NCI-H1694 (cell line): Measurements from ENCODE around the gene NKTR.
"Not testable (repeated sequence)": the region's sequence is repeated elsewhere in the genome, so short reads cannot be mapped to it uniquely, and the experiment has no call there.

ENCODE experiments used
- DNase-seq: peaks from one replicate; lab custom pipeline; 2025; lab: John Stamatoyannopoulos, UW

Gene NKTR

GRCh38 chr3:42600111-42600957 lies at the start of gene NKTR:
Gene NKTR (plus strand): TSS chr3:42600686. CDS start chr3:42601007, 321 bp downstream.
- peak; percentile 79 for DNase-seq

GRCh38 chr3:42552830-42553229 lies 47.7 kb upstream of the NKTR start:
- DNase-seq = no peak

GRCh38 chr3:42556089-42556632 lies 44.3 kb upstream of the NKTR start:
- DNase-seq = no peak

GRCh38 chr3:42556817-42557216 lies 43.7 kb upstream of the NKTR start:
- DNase-seq = not testable (repeated sequence)

- no peak for DNase-seq
Observed at GRCh38 chr3:42557854-42558253, 42.6 kb upstream of the NKTR start.

- DNase-seq = no peak
Observed at GRCh38 chr3:42562047-42562907, 38.2 kb upstream of the NKTR start.

GRCh38 chr3:42569593-42570142 lies 30.8 kb upstream of the NKTR start:
- DNase-seq = no peak

- DNase-seq = no peak
Observed at GRCh38 chr3:42572278-42572677, 28.2 kb upstream of the NKTR start.

GRCh38 chr3:42575137-42575741 lies 25.2 kb upstream of the NKTR start:
- no peak for DNase-seq

GRCh38 chr3:42578054-42578453 lies 22.4 kb upstream of the NKTR start:
- no peak for DNase-seq

- not testable (repeated sequence) for DNase-seq
Observed at GRCh38 chr3:42579346-42579745, 21.1 kb upstream of the NKTR start.

- no peak for DNase-seq
Observed at GRCh38 chr3:42581400-42581708, 19.1 kb upstream of the NKTR start.

GRCh38 chr3:42581709-42582473 lies 18.6 kb upstream of the NKTR start, which contains the start of gene SEC22C:
Gene SEC22C (minus strand): TSS chr3:42581967. CDS start chr3:42569046, 12,921 bp downstream.
- peak; percentile 44 for DNase-seq

- no peak for DNase-seq
Observed at GRCh38 chr3:42582474-42583070, 17.9 kb upstream of the NKTR start.

- no peak for DNase-seq
Observed at GRCh38 chr3:42588625-42589024, 11.9 kb upstream of the NKTR start.

GRCh38 chr3:42589382-42590109 lies 10.9 kb upstream of the NKTR start:
- DNase-seq = no peak

- no peak for DNase-seq
Observed at GRCh38 chr3:42590989-42591756, 9.3 kb upstream of the NKTR start.

- no peak for DNase-seq
Observed at GRCh38 chr3:42591811-42592210, 8.7 kb upstream of the NKTR start.

GRCh38 chr3:42593635-42594034 lies 6.9 kb upstream of the NKTR start:
- DNase-seq = no peak
